RWPE1 (cell line): ENCODE results near the gene SYNGAP1.

ENCODE experiments used
- CTCF ChIA-PET: fragments of 350-600 bp; sonication (Branson Sonifier 250); formaldehyde crosslinking; extraction: SDS; loops from one replicate; lab custom pipeline; 2021; lab: Yijun Ruan, JAX
- POLR2A ChIA-PET: fragments of 400-600 bp; formaldehyde crosslinking; extraction: SDS; loops from one replicate; lab custom pipeline; 2020; ENCODE audit warnings: antibody characterized with exemption; ENCODE audit not compliant: low non-redundant PET; lab: Yijun Ruan, JAX
- DNase-seq: peaks from one replicate; pipeline ENCODE4 v3.0.0; 2012; ENCODE audit warnings: low spot score
- H3K27ac ChIP-seq: fragments of 450-650 bp; 2 replicates; pipeline ENCODE4 v1.5.1; 2017
- TF ChIP-seq, protein P1 (sequence below): fragments of 450-650 bp; conservative IDR thresholded peaks from 2 replicates; pipeline ENCODE4 v1.5.1; 2017; ENCODE audit warnings: low read depth, mild to moderate bottlenecking

The SYNGAP1 gene

DNA sequence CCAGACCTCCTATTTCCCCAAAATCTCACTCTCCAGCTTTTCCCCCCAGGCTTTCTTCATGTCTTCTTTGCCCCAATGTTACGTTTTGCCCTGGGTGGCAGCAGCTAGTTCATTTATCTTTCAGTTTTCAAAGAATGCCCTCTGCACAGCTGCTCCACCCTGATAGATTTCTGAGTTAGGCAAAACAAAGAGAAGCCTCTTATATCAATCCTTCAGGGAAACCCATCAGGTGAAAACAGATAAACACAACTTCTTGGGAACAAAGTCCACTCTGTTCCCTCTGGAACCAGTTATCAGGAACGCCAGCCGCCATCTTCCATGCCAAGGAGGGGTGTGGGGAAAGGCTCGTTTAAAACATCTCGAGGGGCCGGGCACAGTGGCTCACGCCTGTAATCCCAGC, 68.5 kb downstream of the SYNGAP1 start:
- DNase-seq = no peak
- TF ChIP-seq, protein P1, sequence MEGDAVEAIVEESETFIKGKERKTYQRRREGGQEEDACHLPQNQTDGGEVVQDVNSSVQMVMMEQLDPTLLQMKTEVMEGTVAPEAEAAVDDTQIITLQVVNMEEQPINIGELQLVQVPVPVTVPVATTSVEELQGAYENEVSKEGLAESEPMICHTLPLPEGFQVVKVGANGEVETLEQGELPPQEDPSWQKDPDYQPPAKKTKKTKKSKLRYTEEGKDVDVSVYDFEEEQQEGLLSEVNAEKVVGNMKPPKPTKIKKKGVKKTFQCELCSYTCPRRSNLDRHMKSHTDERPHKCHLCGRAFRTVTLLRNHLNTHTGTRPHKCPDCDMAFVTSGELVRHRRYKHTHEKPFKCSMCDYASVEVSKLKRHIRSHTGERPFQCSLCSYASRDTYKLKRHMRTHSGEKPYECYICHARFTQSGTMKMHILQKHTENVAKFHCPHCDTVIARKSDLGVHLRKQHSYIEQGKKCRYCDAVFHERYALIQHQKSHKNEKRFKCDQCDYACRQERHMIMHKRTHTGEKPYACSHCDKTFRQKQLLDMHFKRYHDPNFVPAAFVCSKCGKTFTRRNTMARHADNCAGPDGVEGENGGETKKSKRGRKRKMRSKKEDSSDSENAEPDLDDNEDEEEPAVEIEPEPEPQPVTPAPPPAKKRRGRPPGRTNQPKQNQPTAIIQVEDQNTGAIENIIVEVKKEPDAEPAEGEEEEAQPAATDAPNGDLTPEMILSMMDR = no peak
- CTCF ChIA-PET = no interaction called here
- no peak overlapping the region for H3K27ac ChIP-seq
- POLR2A ChIA-PET = no interaction called here

DNA sequence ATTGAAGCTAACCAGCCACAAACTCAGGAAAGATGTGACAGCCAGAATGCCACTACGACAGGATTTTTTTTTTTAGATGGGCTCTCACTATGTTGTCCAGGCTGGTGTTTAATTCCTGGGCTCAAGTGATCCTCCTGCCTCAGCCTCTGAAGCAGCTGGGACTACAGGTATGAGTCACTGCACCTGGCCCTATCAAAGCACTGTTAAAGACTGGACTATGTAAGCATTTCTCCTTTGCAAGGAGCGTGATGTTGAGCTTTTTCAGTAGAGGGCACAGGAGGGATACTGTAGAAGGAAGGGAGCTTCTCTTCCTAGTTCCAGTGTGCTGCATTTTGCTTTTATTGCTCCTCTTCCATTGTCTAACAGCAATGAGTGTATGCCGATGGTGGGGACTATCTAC, 70.3 kb downstream of the SYNGAP1 start:
- POLR2A ChIA-PET = no interaction called here
- CTCF ChIA-PET = interaction anchor here (0.5 to 0.6 kb wide), 3 partner anchors 31 to 483 kb away, joined by 3 to 8 read pairs (median 5); no protein-coding TSS in a partner anchor
- H3K27ac ChIP-seq = no peak overlapping the region
- TF ChIP-seq, protein P1 = no peak
- DNase-seq = peak; percentile 8

DNA sequence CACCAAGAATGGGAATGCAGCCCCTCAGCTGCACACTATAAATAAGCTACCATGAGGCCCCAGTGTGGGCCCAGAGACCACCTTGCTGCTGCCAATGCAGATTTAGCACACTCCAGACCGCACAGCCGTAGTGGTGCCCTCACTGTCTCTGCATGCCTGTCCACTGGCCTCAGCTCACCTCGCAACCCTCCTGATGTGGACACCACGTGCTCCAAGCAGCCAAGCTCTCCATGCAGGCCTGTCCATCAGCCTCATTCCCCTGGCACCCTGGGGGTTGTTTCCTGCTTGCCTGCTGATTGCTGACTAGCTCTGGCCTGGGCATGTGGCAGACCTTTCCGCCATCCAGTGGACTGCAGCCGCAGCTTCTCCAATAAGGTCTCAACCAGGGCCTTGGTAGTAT, 70.8 kb downstream of the SYNGAP1 start:
- TF ChIP-seq, protein P1 = no peak
- POLR2A ChIA-PET = no interaction called here
- H3K27ac ChIP-seq = no peak overlapping the region
- DNase-seq = no peak
- CTCF ChIA-PET = interaction anchor here (0.5 to 0.7 kb wide), 3 partner anchors 30 to 172 kb away, joined by 3 to 5 read pairs (median 3); no protein-coding TSS in a partner anchor

DNA sequence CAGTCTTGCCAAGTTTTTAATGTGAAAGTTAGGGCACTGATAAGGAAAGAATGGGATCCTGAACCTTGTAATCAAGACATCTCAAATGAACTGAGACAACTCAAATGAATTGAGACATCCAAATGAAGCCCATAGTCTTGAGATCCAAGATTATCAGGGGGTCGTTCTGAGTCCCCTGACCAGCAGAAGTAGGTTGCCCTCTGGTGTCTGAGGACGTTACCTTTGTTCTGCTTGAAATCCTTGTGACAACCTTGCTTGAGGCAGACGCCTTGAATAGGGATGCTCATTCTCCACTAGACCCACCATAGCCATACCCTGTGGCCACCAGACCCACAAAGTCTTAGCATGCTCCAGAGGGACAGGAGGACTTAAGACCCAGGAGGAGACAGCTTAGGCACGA, 72.2 kb downstream of the SYNGAP1 start:
- ChIA-PET CTCF (no interaction called here), POLR2A (no interaction called here)
- TF ChIP-seq, protein P1 = no peak
- no peak overlapping the region for H3K27ac ChIP-seq
- no peak for DNase-seq

DNA sequence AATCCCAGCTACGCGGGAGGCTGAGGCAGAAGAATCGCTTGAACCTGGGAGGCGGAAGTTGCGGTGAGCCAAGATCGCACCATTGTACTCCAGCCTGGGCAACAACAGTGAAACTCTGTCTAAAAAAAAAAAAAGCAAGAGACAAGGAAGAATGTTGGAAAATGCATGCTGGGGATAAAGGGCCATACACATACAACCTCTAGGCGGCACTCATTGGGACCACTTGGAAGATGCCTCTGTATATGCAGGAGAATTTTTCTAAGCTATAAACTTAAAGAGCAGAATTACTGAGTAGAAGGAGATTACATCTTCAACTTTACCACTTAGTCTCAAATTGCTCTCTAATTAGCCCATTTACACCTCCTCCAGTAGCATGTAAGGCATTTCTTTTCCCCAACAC, 77.3 kb downstream of the SYNGAP1 start:
- POLR2A ChIA-PET = no interaction called here

DNA sequence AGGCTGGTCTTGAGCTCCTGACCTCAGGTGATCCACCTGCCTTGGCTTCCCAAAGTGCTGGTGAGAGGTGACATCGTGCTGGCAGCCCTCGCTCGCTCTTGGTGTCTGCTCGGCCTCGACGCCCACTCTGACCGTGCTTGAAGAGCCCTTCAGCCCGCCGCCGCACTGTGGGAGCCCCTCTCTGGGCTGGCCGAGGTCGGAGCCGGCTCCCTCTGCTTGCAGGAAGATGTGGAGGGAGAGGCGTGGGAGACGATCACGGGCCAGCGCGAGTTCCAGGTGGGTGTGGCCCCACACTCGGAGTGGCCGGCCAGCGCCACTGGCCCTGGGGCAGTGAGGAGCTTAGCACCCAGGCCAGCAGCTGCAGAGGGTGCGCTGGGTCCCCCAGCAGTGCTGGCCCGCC, 82.6 kb downstream of the SYNGAP1 start:
- ChIA-PET POLR2A (no interaction called here), CTCF (interaction anchor here (0.6 kb wide), 1 partner anchor 200 kb away, joined by 3 read pairs; no protein-coding TSS in a partner anchor)
- DNase-seq = no peak
- no peak overlapping the region for H3K27ac ChIP-seq
- TF ChIP-seq, protein P1 = no peak

More for the DNA sequence above, 77.3 kb downstream of the SYNGAP1 start:
- TF ChIP-seq, protein P1 = no peak
- CTCF ChIA-PET = interaction anchor here (0.5 kb wide), 1 partner anchor 113 kb away, joined by 5 read pairs; no protein-coding TSS in a partner anchor
- DNase-seq = no peak
- no peak overlapping the region for H3K27ac ChIP-seq
